GM21619 (cell line): ENCODE results near the gene SELENOV.

Experiments used
- ATAC-seq: cut with Tn5 transposase; IDR thresholded peaks from one replicate; pipeline ENCODE4 v1.9.1; 2021; ENCODE audit not compliant: unreplicated experiment

Gene SELENOV

GRCh38 chr19:39518975-39519374 is 4.0 kb downstream of the SELENOV start:
- no peak for ATAC-seq

DNA sequence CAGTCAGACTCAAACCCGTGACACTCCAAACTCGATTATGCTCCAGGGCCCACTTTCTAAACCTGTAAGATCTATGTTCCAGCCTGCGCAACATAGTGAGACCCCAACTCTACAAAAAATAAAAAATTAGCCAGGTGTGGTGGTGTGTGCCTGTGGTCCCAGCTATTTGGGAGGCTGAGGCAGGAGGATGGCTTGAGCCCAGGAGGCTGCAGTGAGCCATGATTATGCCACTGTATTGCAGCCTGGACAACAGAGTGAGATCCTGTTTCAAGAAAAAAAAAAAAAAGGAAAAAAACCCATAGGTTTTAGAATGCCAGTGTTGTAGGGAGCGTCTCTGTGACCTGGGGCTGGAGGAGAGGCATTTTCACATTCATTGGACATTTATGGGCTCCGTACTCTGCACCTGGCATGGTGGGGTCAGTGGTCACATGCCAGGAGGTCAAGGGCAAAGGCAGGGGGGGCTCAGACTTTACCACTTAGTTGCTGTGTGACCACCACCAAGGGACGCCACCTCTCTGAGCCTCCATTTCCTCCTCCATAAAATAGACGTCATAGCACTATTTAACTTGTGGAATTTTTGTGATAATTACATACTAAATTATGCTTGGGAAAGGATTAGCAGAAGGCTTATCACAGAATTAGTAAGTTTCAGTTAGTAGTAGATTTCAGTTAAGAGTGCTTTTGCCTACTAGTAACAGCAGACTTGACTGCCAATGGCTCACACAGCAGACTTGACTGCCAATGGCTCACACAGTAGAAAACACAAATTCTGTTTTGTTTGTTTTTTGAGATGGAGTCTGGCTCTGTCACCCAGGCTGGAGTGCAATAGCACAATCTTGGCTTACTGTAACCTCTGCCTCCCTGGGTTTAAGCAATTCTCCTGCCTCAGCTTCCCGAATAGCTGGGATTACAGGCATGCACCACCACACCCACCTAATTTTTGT is 5.9 kb downstream of the SELENOV start:
- ATAC-seq: no peak

- ATAC-seq: no peak
These were observed 9.6 kb downstream of the SELENOV start for GRCh38 chr19:39524495-39524894.

GRCh38 chr19:39525205-39525604 is 10.3 kb downstream of the SELENOV start:
- no peak for ATAC-seq

DNA sequence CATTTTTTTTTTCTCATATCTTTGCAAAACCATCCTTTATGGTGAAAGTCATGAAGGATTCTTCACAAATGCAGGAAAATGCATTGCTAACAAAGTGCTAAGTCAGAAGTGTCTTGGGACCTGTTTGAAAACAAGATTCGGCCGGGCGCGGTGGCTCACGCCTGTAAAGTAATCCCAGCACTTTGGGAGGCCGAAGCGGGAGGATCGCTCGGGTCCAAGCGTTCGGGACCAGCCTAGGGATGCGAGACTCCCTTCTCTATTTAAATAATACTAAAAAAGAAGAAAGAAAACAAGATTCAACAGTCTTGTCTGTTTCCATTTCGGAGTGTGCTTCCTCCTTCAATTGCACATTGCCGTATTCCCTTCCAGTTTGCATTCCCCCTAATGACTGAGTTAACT is 16.9 kb downstream of the SELENOV start:
- ATAC-seq: no peak

- ATAC-seq: peak; percentile 85
These were observed 17.5 kb downstream of the SELENOV start, which contains the start of gene EID2B for GRCh38 chr19:39532233-39533002. TSS of gene EID2B (minus strand) at chr19:39532852. CDS start at chr19:39532802, 50 bp downstream.

DNA sequence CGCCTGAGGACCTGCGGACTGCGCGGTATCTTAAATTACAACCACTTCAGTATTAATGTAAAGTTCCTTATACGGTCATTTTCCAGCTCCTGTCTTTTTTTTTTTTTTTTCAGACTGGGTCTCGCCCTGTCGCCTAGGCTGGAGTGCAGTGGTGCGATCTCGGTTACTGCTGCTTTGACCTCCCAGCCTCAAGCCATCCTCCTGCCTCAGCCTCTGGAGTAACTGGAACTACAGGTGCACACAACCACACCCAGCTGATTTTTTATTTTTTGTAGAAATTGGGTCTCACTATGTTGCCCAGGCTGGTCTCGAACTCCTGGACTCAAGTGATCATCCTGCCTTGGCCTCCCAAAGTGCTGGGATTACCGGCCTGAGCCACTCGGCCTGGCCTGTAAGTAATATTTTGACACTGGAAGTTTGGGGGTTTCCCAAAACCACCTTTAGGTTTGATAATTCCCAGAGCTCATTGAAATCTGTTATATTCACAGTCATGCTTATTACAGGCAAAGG is 18.1 kb downstream of the SELENOV start:
- no peak for ATAC-seq

DNA sequence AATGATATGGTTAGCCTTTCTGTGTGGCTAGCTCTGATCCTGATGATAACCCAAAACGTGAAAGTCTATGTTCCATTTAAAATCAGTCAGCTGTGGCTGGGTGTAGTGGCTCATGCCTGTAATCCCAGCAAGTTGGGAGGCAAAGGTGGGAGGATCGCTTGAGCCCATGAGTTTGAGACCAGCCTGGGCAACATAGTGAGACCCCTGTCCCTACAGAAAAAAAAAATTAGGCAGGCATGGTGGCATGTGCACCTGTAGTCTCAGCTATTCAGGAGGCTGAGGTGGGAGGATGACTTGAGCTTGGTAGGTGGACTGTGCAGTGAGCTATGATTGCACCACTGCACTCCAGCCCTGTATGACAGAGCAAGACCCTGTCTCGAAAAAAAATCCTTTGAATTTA is 18.9 kb downstream of the SELENOV start:
- ATAC-seq: no peak

DNA sequence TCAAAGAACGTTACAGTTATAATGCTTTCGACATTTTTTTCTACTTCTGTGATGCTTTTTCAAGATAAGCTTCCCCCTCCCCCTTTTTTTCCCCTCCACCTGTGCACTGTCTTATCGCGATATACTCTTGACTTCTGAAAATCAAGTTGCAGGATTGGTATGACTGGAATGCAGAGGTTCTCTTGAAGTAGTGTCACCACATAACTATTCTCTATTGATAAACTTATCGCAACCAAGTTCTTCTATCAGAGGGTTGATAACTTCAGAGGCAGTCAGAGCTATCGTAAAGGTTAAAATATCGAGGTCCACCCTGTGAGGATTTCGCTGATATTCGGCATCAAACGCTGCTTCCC is 24.2 kb downstream of the SELENOV start:
- no peak for ATAC-seq

DNA sequence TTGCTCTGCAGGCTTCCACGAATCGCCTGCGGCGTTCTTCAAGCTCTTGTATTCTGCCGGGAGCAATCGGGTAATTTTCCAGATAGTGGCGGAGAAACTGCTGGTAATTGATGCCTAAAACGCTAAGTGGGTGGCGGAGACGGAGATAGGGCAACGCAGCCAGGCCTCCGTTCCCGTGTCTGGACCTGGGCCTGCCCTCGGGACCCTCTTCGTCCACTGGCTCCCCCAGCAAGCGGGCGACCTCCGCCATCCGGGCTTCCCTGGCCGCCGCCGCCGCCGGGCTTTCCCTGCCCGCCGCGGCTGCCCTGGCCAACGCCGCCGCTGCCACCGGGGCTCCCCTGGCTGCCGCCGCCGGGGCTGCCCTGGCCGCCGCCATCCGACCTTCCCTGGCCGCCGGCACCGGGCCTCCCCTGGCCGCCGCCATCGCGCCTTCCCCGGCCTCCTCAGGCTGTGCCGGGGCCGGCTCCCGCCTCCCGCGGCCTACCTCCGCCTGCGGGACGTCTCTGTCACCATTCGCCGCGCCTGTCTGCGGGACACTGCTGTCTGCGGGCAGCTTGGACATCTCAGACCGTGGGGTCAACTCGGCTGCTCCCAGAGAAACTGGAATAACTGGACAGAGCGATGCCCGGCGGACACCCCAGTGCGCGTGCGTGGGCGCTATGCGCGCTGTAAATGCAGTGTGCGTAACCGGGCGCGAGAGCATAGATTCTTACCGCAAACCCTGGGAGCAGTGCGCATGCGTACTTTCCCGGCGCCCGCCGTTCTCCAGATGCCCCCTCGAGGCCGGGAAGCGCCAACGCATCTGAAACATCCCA is 24.8 kb downstream of the SELENOV start, which contains the start of gene EID2:
Gene EID2, minus strand, starts transcription at position 644 of the 815 bp plus-strand sequence. Its CDS starts 82 bp downstream, at position 562.
- peak; percentile 85 for ATAC-seq

DNA sequence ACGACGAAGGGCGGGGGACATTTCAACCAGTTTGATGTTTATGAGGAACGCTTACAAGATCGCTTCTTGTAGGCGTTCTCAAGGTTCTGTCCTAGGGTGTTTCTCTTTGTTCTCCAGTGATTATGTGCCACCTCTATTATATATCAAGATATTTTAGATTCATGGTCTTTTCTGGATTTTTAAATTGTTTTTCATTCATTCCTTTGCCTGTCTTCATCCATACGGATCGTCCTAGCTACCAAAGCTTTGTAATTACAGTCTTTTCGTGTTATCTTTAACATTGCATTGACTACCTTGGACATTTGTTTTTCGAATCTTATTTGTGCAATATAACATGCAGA is 25.4 kb downstream of the SELENOV start:
- no peak for ATAC-seq

DNA sequence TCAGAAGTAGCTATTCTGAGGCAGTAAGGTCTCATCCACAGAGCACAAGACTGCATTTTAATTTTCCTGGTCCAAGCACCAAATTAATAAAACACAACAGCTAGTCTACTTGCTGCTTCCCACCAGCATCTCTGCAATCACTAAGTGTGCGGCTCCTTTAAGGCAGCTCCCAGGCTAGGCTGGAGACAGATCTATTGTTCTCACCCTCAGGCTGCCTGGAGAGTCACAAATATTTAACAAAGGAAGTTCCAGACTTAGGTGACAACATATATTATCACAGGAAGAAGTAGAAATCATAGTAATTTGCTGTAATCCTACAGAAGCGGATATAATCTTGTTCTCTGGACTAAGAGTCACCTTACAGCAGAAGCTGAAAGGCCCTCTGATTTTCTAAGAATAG is 27.3 kb downstream of the SELENOV start:
- no peak for ATAC-seq

- ATAC-seq: no peak
These were observed 28.5 kb downstream of the SELENOV start for GRCh38 chr19:39543477-39543857.

DNA sequence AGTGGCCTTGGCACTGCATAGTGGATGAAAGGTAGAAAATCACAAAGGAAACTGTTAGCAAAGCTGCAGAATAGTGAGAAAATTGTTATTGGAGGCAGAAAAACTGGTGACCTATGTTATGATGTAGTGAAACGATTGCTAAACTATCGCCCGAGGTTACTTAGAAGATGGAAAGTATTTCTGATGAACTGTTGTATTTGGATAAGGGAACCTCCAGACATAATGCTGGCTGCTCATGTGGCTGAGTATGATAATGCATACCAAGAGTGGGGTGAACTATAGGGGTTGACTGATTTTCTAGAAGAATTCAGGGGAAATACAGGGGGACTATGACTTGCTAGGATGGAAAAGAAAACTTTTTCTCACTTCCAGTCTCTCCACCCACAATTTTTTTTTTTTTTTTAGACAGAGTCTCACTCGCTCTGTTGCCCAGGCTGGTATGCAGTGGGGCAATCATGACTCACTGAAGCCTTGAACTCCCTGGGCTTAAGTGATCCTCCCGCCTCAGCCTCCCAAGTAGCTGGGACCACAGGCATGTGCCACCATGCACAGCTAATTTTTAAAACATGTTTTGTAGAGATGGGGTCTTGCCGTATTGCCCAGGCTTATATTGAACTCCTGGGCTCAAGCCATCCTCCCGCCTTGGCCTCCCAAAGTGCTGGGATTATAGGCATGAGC is 29.4 kb downstream of the SELENOV start:
- no peak for ATAC-seq

DNA sequence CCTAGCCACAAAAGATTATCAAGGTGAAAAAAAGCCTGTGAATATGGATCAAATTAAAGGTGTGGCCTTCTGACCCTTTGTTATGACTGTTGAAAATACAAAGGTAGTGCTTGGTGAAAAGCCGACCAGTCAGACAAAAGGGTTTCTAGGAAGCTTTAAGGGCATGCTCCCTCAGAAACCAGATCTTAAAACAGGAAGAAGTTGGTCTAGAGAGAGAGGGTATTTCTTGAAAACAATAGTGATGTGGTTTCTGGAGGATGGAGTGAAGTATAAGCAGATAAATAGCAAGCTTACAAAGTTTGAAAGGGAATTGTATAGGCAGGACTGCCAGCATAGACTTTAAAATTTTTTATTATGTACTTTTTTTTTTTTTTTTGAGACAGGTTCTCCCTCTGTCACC is 30.0 kb downstream of the SELENOV start:
- ATAC-seq: no peak

DNA sequence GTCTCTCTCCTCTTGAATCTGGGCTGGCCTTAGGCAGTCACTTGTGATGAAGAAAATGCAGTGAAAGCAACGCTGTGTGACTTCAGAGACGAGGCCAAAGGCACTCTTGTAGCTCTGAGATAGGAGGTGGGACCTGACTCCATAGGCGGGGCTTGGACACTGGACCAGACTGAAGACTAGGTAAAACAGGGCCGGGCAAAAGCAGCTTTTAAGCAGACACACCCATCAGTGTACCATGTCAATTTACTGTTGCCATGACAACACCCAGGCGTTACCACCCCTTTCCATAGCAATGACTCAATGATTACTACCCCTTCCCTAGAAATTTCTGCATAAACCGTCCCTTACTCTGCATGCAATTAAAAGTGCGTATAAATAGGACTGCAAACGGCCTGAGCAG is 31.7 kb downstream of the SELENOV start:
- no peak for ATAC-seq

DNA sequence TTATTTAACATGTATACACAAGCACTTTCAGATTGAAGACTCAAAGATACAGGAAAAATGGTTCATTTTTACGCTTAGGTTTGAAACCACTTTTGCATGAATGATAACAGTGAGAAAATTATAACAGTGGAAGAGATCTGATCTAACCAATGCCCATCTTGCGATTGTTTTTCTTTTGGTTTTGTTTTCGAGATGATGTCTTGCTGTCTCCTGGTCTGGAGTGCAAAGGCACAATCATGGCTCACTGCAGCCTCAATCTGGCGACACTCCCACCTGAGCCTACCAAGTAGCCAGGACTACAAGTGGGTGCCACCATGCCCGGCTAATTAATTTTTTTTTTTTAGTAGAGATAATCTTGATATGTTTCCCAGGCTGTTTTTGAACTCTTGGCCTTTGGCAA is 35.3 kb downstream of the SELENOV start:
- ATAC-seq: no peak

DNA sequence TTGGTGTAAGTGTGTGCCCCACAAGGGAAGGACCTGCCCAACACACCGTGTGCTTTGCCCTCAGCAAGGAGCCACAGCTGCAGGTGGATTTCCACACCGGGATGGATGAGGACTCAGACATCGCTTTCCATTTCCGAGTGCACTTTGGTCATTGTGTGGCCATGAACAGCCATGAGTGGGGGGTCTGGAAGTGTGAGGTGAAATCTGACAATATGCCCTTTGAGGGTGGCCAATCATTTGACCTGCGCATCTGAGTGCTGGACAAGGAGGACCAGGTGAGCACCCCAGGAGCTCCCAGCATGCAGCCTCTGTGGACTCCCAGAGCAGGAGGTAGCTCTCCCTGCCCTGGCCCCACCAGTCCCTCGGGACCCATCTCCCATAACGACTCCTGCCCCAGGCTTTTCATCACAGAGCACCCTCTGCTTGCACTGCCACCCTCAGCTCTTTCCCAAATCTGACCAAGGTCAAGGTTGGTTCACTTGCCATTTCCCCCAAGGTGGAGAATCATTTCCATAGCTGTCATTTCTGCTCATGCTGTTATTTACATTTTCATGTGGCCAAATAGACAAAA is 38.2 kb downstream of the SELENOV start:
- ATAC-seq: no peak

GRCh38 chr19:39554701-39555311 is 39.9 kb downstream of the SELENOV start:
- no peak for ATAC-seq

- no peak for ATAC-seq
These were observed 40.9 kb downstream of the SELENOV start for GRCh38 chr19:39555883-39556282.
